ENCODE measurements around the gene GSK3B.
"Not testable (repeated sequence)": the region's sequence is repeated elsewhere in the genome, so short reads cannot be mapped to it uniquely, and the experiment has no call there.

The GSK3B gene

GRCh38 chr3:120005741-120006140 is 88.5 kb downstream of the GSK3B start:
- DNase-seq (ENCODE audit: low read depth in 2 of 2) = not testable (repeated sequence)

GRCh38 chr3:120004008-120004498 is 90.2 kb downstream of the GSK3B start:
- DNase-seq (ENCODE audit: low read depth in 2 of 2) = peak; percentile 8 to 10

- DNase-seq (ENCODE audit: low read depth in 2 of 2) = no peak
These were observed 96.1 kb downstream of the GSK3B start for GRCh38 chr3:119998166-119998565.

GRCh38 chr3:119990888-119991287 is 103.4 kb downstream of the GSK3B start:
- DNase-seq (ENCODE audit: low read depth in 2 of 2) = no peak

- DNase-seq (ENCODE audit: low read depth in 2 of 2) = no peak
These were observed 104.1 kb downstream of the GSK3B start for GRCh38 chr3:119989981-119990655.

- DNase-seq (ENCODE audit: low read depth in 2 of 2) = not testable (repeated sequence)
These were observed 107.4 kb downstream of the GSK3B start for GRCh38 chr3:119986812-119987211.

- no peak for DNase-seq (ENCODE audit: low read depth in 2 of 2)
These were observed 112.9 kb downstream of the GSK3B start for GRCh38 chr3:119981386-119981785.

GRCh38 chr3:119978554-119979208 is 115.6 kb downstream of the GSK3B start:
- DNase-seq (ENCODE audit: low read depth in 2 of 2) = no peak

GRCh38 chr3:119977353-119977752 is 116.9 kb downstream of the GSK3B start:
- no peak for DNase-seq (ENCODE audit: low read depth in 2 of 2)

- no peak for DNase-seq (ENCODE audit: low read depth in 2 of 2)
These were observed 118.0 kb downstream of the GSK3B start for GRCh38 chr3:119976214-119976613.

GRCh38 chr3:119974656-119975055 is 119.6 kb downstream of the GSK3B start:
- no peak for DNase-seq (ENCODE audit: low read depth in 2 of 2)

GRCh38 chr3:119973018-119973646 is 121.1 kb downstream of the GSK3B start:
- DNase-seq (ENCODE audit: low read depth in 2 of 2) = no peak

GRCh38 chr3:119969759-119970158 is 124.5 kb downstream of the GSK3B start:
- no peak for DNase-seq (ENCODE audit: low read depth in 2 of 2)

GRCh38 chr3:119967353-119968006 is 126.8 kb downstream of the GSK3B start:
- no peak for DNase-seq (ENCODE audit: low read depth in 2 of 2)

- DNase-seq (ENCODE audit: low read depth in 2 of 2) = no peak
These were observed 128.6 kb downstream of the GSK3B start for GRCh38 chr3:119965692-119966091.

GRCh38 chr3:119964294-119964693 is 130.0 kb downstream of the GSK3B start:
- no peak for DNase-seq (ENCODE audit: low read depth in 2 of 2)

GRCh38 chr3:119955972-119956371 is 138.3 kb downstream of the GSK3B start:
- DNase-seq (ENCODE audit: low read depth in 2 of 2) = no peak

- no peak for DNase-seq (ENCODE audit: low read depth in 2 of 2)
These were observed 143.5 kb downstream of the GSK3B start for GRCh38 chr3:119950666-119951325.

GRCh38 chr3:119945291-119945690 is 149.0 kb downstream of the GSK3B start:
- DNase-seq (ENCODE audit: low read depth in 2 of 2) = no peak

- no peak for DNase-seq (ENCODE audit: low read depth in 2 of 2)
These were observed 150.2 kb downstream of the GSK3B start for GRCh38 chr3:119944091-119944490.

- no peak for DNase-seq (ENCODE audit: low read depth in 2 of 2)
These were observed 155.2 kb downstream of the GSK3B start for GRCh38 chr3:119939077-119939476.

- DNase-seq (ENCODE audit: low read depth in 2 of 2) = peak; percentile 39 to 45
These were observed 157.0 kb downstream of the GSK3B start for GRCh38 chr3:119937229-119937628.
